HG03103 (cell line): Measurements from ENCODE around the gene ARHGAP5.

Experiments used
- ATAC-seq: cut with Tn5 transposase; IDR thresholded peaks from one replicate; pipeline ENCODE4 v1.9.1; 2021; ENCODE audit warnings: low read depth; ENCODE audit not compliant: unreplicated experiment

ARHGAP5 gene

GRCh38 chr14:32074887-32075572, 2.1 kb upstream of the ARHGAP5 start:
- no peak for ATAC-seq

- ATAC-seq, result peak; percentile 22
These were observed 1.3 kb upstream of the ARHGAP5 start for GRCh38 chr14:32075672-32076277.

DNA sequence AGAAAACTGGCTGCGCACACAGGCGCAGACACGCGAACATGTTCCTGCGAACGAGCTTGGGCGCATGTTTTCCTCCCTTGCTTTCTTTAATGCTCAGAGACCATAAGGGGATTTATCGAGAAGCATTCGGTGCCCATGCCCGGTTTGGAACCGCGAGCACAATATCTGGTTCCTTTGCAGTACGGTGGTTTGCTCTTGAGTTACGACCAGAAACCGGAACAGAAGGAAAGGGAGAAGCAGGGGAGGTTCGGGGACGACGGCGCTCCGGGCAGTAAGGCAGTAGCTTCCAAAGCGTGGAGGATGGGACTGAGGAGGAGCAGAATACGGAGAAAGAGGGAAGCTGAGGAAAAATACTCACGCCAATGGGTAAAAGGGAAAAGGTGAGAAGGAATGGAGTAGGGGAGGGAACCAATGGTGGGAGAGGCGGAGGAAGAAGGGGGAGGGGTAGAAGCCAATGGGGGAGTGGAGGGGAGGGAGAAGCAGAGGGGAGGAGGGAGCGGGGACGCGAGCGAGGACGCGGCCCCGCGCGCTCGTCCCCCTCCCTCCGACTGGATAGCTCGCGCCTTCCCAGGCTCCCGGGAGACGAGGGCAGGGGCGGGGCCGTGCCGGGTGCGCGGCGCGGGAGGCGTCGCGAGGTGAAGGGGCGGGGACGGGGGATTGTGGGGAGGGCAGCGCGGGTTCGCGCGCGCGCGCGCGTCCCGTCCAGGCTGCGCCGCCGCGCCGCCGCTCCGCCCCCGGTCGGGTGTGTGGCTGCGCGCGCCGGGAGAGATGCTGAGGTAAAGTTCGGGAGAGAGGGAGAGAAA, 625 bp upstream of the ARHGAP5 start:
- peak; percentile 51 for ATAC-seq

- ATAC-seq, result peak; percentile 8
These were observed 1.1 kb downstream of the ARHGAP5 start for GRCh38 chr14:32078023-32078857.

DNA sequence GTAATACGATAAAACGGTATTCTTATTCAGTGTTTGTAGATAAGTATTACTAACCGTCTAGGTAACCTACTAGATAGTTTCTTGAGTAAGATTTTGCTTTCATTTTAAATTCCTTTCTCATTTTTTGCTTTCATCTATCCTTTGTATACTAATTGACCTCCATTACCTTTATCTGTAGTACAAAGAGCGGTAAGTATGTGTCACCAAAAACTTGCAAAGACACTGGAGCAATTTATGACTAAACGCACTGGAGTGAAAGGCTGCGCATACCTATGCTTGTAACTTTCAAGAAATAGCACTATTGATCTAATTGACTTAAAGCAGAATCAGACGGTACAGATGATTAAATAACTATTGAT, 1.7 kb downstream of the ARHGAP5 start:
- no peak for ATAC-seq

- no peak for ATAC-seq
These were observed 2.2 kb downstream of the ARHGAP5 start for GRCh38 chr14:32079264-32079663.

DNA sequence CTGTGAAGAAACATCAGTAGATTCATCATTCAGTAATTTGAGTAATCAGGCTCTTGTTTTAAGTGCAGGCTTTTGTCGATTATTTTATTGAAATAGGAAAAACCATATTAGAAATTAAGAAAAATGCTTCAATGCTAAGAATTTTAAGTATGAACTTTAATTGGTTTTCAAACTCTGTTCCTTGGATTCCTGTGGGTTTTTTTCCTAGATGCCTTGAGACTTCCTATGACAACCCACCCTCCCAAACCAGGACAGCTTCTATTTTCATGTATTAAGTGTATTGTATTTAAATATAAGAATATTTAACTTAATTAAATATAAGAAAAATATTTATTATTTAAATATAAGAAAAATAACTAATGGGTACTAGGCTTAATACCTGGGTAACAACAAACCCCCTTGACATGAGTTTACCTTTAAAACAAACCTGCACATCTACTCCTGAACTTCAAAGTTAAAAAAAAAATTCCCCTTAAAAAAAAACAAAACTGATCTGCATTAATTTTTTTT, 3.0 kb downstream of the ARHGAP5 start:
- ATAC-seq, result no peak

DNA sequence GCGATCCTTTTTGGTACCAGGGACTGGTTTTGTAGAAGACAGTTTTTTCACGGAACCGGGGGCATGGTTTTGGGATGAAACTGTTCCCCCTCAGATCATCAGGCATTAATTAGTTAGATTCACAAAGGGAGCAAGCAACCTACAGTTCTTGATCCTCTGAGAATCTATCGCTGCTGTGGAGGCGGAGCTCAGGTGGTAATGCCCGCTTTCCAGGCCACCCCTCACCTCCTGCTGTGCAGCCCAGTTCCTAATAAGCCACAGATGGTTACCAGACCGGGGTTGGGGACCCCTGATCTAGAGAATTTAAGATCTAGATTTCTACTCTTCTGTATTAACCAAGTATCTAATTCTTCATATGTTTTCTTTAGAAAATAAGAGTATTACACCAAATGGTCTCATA, 4.8 kb downstream of the ARHGAP5 start:
- no peak for ATAC-seq

DNA sequence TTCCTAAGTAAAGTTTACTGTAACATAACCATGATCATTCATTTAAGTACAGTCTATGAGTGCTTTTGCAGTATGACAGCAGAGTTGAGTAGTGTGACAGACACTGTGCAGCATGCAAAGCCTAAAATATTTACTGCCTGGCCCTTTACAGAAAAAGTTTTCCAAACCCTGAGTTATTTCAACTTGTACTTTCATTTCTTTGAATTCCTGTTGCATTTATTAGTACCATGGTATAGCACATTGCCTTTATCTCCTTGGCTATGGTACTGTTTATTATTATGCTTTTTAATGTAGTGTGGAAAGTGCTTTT, 6.2 kb downstream of the ARHGAP5 start:
- no peak for ATAC-seq

- no peak for ATAC-seq
These were observed 6.7 kb downstream of the ARHGAP5 start for GRCh38 chr14:32083789-32084188.

GRCh38 chr14:32085182-32085844, 8.2 kb downstream of the ARHGAP5 start:
- no peak for ATAC-seq

DNA sequence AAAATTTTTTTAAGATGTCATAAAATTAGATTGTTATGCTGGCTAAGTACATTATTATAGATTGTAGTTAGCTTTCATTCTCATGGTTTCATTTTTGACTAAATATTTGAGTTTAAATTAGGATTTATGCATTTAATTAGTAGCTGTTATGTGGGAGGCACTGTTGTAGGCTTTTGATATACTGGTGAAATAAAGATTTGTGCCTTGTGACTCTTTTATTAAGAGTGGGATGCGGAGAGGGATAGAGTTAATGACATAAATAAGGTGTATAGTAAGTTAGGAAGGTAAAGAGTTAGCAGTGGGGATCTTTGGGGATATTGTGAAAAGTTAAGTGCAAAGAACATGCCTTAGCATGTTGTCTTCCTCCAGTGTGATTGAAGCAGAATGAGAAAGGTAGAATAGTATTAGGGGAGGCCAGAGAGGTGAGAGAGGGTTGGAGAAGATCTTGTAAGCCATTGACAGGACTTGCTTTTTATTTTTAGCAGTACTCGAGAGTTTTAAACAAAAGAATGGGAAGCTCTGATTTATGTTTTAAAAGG, 8.8 kb downstream of the ARHGAP5 start:
- no peak for ATAC-seq

- no peak for ATAC-seq
These were observed 10.2 kb downstream of the ARHGAP5 start for GRCh38 chr14:32087173-32087861.

DNA sequence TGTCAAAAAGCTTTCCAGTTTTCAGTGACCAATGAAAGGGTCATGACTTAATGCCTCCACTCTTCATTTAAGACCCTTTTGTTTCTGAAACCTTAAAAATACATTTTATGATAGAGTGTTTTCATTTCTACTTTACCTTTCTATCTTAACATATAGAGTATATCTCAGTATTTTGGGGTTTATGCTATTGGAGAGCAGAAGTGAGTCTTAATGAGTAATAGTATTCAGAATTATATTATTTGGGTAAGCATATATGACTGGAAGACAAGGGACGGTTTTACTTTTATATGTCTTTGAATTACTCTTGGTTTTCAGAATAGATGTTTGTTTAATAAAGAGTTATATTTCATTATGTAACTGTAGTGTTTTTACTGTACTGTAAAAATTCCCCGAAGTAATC, 10.8 kb downstream of the ARHGAP5 start:
- no peak for ATAC-seq

DNA sequence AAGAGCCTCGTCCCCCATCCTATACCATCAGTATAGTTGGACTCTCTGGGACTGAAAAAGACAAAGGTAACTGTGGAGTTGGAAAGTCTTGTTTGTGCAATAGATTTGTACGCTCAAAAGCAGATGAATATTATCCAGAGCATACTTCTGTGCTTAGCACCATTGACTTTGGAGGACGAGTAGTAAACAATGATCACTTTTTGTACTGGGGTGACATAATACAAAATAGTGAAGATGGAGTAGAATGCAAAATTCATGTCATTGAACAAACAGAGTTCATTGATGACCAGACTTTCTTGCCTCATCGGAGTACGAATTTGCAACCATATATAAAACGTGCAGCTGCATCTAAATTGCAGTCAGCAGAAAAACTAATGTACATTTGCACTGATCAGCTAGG, 13.6 kb downstream of the ARHGAP5 start:
- no peak for ATAC-seq

DNA sequence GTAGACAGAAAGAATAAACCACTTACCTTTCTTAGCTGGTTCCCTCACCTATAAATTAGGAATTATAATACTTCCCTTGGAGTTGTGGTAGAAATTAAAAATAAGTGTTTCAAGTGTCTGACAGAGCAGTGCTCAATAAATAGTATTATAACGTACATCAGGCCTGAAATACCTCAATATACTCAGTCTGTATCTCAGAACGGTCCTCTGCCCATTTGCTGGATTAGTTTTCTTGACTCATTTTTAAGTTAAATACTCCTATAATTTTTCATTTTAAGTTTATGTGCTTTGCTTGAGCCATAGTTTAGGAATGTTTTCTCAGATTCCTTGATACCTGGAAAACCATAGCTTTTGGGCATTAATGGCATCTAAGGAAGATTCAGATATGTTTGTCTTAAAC, 22.4 kb downstream of the ARHGAP5 start:
- ATAC-seq, result no peak

DNA sequence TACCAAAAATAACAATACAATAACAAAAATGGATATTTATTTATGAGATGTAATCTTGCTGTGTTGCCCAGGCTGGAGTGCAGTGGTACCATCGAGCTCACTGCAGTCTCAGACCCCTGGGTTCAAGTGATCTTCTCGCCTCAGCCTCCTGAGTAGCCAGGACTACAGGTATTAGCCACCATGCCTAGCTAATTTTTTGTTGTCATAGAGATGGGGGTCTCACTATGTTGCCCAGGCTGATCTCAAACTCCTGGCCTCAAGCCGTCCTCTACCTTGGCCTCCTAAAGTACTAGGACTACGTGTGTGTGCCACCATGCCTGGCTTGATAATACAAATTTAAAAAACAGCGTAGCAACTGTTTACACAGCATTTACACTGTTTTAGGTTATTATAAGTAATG, 23.1 kb downstream of the ARHGAP5 start:
- ATAC-seq, result no peak

- ATAC-seq, result peak; percentile 78
These were observed 25.2 kb downstream of the ARHGAP5 start for GRCh38 chr14:32102152-32102787.

DNA sequence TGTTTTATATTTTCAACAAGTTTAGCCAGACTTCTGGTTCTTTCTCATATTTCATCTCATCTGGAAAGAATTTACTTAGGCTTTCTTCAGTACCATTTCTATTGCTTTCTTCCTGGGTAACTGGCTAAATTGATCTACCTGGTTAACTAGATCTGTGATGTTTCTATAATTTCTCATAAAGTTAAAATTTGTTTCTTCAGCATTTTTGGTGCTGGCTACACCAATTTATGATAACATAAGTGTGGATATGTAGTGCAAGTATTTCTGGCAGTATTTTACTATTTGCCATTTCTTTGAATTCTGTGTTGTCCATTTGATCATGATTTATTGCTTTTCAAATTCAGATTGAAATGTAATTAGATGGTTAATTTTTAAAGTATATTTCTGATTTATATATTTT, 25.9 kb downstream of the ARHGAP5 start:
- ATAC-seq, result no peak
